MG63 (cell line): ENCODE data around the gene VASP. TPM values are rescaled to one million over a fixed set of nuclear protein-coding genes. Genes with fewer than 3 reads are reported as not detected.

ENCODE experiments used
- DNase-seq: peaks from one replicate; pipeline ENCODE4 v3.0.0-alpha.2; 2020
- H3K27me3 ChIP-seq: fragments of 250-450 bp; sonication (Bioruptor Pico); 2 replicates; pipeline ENCODE4 v1.5.1; 2020; ENCODE audit warnings: mild to moderate bottlenecking, moderate library complexity
- H3K36me3 ChIP-seq: fragments of 250-450 bp; sonication (Bioruptor Pico); 2 replicates; pipeline ENCODE4 v1.5.1; 2020; ENCODE audit warnings: mild to moderate bottlenecking, moderate library complexity
- H3K4me3 ChIP-seq: fragments of 250-450 bp; sonication (Bioruptor Pico); 2 replicates; pipeline ENCODE4 v1.5.1; 2020; ENCODE audit warnings: mild to moderate bottlenecking, moderate library complexity
- H3K9me3 ChIP-seq: fragments of 250-450 bp; sonication (Bioruptor Pico); 2 replicates; pipeline ENCODE4 v1.5.1; 2020; ENCODE audit warnings: mild to moderate bottlenecking, moderate library complexity
- total RNA-seq: library from RNA; depleted of rRNA; stranded (reverse); fragments of >200 nt; shearing (Covaris generic); gene quantifications from 2 replicates; pipeline ENCODE4 v1.2.3, GENCODE V29; 2014; ENCODE audit warnings: low replicate concordance

The VASP gene
- total RNA-seq, 1 experiment from 2014 or later, result 196 TPM

DNA sequence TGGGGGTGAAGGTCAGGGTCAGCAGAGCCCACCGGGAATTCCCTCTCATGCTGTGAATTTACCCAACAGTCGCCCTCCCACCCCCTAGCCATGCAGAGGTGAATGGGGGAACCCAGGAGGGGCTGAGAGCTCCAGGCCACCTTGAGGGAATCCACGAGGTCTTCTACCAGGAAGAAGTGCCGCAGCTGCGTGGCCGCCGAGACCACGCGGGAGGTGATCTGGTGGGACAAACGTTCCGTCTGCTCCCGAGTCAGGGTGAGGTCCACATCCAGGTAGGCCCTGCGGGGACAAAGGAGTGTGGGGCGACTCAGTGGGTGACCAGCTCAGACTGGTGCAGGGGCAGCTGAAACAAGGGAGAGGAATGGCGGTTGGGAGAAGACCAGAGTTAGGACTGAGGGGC is 18.6 kb upstream of the VASP start:
- Histone ChIP-seq H3K27me3 (no peaks in the 10 kb centered on the region; the same call in 1 of the 2 replicates), H3K4me3 (no peak overlapping the region), H3K9me3 (no peaks in the 10 kb centered on the region), H3K36me3 (no peaks in the 10 kb centered on the region)
- no peak for DNase-seq

DNA sequence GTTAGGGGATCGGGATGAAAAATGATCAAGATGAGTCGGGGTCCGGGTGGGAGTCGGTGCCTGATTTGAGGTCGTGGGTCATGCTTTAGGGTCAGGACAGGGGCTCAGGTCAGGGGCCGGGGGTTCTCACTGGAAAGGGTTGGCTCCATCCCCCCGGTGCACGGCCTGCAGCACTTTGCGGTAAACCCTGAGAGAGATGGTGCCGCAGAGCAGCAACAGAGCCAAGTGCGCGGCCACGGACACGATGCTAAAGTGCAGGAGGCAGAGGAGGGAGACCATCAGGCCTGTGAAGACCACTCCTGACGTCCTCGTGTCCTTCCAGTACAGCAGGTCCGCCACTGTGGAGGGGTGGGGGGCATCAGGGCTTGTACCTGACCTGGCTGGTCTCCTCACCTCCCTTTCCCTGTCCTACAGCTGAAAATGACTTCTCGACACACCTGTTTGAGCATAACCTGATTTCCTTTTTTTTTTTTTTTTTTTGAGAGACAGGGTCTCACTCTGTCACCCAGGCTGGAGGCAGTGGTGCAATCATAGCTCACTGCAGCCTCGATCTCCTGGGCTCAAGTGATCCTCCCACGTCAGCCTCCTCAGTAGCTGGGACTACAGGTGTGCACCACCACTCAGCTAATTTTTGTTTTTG is 17.9 kb upstream of the VASP start:
- no peaks in the 10 kb centered on the region for H3K9me3 ChIP-seq
- no peaks in the 10 kb centered on the region for H3K36me3 ChIP-seq
- no peak overlapping the region for H3K4me3 ChIP-seq
- H3K27me3 ChIP-seq, result no peaks in the 10 kb centered on the region; the same call in 1 of the 2 replicates
- no peak for DNase-seq

DNA sequence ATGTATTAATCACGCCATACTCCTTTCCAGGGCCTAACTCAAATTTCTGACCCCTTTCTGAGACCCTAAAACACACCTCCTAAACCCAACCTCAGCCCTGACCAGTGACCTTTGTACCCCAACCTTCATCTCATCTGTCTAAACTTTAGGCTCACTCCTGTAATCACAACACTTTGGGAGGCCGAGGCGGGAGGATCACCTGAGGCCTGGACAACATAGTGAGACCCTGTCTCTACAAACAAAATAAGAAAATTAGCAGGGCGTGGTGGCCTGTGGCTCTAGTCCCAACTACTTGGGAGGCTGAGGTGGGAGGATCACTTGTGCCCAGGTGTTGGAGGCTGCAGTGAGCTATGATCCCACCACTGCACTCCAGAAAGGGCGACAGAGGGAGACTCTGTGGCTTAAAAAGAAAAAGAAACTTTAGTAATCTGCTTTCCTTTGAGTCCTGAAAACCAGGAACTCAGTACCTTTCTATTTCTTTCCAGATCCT is 15.1 kb upstream of the VASP start:
- H3K36me3 ChIP-seq, result no peaks in the 10 kb centered on the region
- DNase-seq, result no peak
- no peaks in the 10 kb centered on the region for H3K9me3 ChIP-seq
- H3K27me3 ChIP-seq, result peaks cover 16% of the 10 kb centered on the region
- no peak overlapping the region for H3K4me3 ChIP-seq

DNA sequence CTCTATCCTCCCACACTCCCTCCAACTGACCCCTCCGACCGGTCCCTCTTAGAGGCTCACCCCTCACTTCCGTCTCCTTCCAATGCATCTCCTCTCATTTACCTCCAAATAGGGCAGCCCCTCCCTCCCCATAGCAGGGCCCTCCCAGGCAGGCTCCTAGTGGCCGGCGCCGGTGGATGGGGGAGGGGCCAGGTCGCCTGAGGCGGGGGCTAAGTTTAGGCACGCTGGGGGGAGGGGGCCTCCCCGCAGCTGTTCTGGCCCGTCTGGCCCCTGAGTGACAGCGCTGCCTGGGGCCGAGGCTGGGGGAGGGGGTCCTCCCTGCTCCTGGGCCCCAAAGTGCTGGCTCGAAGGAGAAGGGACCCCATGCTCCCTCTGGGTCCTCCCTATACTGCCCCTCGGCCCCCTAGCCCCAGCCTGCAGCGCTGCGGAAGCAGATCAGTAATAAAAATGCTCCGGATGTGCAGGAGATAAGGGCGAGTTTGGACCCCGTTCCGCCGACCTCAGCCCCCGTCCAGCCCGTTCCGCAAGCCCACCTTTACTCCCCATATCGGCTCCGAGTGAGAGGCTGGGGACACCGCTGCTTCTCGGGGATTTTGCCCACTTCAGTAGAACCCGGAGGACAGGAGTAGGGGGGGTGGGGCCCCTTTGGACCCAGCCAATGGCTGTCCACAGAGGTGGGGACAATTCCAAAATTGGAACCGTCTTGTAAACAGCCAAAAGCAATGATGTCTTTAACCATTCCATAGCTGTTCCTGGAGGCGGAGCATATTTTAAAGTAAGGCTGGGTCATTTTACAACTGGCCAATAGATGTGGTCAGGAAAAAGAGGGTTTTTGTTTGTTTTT is 14.4 kb upstream of the VASP start:
- Histone ChIP-seq H3K4me3 (no peak overlapping the region), H3K9me3 (no peaks in the 10 kb centered on the region), H3K36me3 (no peaks in the 10 kb centered on the region), H3K27me3 (peaks cover 16% of the 10 kb centered on the region)
- no peak for DNase-seq

DNA sequence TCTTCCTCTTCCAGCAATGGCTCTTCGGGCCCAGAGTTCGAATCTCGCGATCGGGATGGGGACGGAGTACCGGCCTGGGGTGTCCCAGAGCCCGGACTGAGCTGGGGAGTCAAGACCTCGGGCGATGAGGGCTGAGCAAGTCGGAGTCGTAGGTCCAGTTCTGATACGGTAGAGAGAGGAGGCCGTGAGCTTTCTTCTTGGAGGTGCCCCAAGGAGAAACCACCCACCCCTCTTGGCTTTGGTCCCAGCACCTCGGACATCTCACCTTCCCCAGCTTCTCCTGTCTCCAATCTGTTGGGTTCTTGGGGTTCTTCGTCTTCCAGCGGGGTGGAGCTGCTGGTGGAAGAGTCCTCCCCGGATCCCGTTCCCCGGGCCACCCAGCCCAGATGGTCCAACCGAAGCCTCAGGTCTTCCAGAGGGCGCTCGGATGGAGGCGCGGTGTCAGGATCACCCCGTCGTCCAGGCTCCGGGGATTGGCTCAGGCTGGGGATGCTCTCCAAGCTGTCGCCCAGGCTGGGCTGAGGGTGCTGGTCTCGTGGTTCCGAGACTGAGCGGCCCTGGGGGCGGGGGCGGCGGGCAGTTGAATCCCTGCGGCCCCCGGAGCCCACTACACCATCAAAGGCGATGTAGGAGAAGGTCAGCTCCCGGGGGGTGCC is 12.9 kb upstream of the VASP start:
- H3K36me3 ChIP-seq, result no peaks in the 10 kb centered on the region
- no peaks in the 10 kb centered on the region for H3K9me3 ChIP-seq
- DNase-seq, result no peak
- H3K4me3 ChIP-seq, result no peak overlapping the region
- peaks cover 16% of the 10 kb centered on the region for H3K27me3 ChIP-seq

DNA sequence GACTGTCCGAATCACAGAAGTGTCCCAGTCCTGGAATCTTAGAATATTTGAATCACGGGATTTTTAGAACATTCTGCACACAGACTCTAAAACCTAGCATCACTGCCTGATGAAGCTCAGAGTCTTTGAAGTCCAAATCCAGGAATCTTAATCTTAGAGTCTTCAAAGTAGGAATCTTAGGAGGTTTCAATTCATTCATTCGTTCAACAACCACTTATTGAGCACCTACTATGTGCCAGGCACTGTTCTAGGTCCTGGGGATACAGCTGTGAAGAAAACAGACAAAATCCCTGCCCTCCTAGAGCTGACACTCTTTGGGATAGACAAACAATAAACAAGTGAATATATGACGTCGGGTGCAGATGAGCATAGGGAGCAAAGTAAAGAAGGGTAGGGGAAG is 12.1 kb upstream of the VASP start:
- DNase-seq, result no peak
- no peaks in the 10 kb centered on the region for H3K9me3 ChIP-seq
- no peaks in the 10 kb centered on the region for H3K36me3 ChIP-seq
- H3K27me3 ChIP-seq, result peaks cover 16% of the 10 kb centered on the region
- no peak overlapping the region for H3K4me3 ChIP-seq

DNA sequence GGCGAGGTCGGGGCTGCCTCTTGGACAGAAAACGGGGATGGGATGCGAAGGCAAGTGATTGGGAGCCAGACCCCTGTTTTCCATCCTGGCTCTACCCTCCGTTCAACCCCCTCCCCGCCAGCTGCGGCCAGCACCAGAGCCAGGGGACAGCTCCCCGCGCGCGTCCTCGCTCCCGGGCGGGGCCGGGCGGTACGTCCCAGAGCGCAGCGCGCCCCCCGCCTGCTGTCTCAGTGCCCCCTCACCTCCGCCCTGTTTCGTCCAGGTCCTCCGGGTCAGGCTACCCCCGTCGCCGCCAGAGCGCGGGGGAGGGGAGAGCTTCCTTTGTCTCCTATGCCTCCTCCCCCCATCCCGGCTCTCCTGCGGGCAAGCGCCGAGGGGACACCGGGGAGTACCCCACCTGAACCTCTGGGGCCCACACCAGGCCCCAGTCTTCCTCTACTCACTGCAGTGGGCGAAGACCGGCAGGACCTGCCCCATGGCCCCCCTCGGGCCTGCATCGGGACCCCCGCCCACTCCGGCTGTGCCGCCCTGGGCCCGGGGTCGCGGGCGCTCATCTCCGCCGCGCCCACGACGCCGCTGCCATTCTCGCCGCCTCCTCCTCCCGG is 10.8 kb upstream of the VASP start:
- Histone ChIP-seq H3K4me3 (peak overlapping the region; percentile 59), H3K9me3 (no peaks in the 10 kb centered on the region), H3K36me3 (no peaks in the 10 kb centered on the region), H3K27me3 (peaks cover 16% of the 10 kb centered on the region)
- DNase-seq, result peak; percentile 32

DNA sequence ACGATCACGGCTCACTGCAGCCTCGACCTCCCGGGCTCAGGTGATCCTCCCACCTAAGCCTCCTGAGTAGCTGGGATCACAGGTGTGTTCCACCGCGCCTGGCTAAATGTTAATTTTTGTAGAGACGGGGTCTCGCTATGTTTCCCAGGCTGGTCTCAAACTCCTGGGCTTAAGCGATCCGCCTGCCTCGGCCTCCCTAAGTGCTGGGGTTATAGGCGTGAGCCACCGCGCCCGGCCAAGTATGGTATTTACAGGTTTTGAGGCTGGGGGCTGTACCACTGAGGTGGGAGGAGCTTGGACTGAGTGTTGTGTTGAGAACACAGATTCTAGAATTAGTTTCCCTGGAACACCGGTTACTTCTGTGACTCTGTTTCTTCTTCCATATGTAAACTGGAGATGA is 9.5 kb upstream of the VASP start:
- Histone ChIP-seq H3K4me3 (no peak overlapping the region), H3K27me3 (peaks cover 16% of the 10 kb centered on the region), H3K36me3 (no peaks in the 10 kb centered on the region), H3K9me3 (no peaks in the 10 kb centered on the region)
- no peak for DNase-seq

DNA sequence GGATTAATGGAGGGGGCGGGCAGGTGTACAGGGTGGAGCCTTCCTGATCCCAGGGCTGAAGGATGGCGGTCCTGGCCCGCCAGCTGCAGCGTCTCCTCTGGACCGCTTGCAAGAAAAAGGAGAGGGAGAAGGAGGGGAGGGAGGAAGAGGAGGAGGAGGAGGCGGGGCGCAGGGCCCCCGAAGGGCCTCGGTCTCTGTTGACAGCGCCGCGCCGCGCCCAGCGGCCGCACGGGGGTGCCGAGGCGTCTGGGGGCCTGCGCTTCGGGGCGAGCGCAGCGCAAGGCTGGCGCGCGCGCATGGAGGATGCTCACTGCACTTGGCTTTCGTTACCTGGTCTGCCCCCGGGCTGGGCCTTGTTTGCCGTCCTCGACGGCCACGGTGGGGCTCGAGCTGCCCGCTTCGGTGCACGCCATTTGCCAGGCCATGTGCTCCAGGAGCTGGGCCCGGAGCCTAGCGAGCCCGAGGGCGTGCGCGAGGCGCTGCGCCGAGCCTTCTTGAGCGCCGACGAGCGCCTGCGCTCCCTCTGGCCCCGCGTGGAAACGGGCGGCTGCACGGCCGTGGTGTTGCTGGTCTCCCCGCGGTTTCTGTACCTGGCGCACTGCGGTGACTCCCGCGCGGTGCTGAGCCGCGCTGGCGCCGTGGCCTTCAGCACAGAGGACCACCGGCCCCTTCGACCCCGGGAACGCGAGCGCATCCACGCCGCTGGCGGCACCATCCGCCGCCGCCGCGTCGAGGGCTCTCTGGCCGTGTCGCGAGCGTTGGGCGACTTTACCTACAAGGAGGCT is 8.7 kb upstream of the VASP start, which contains the start of gene PPM1N:
PPM1N (plus strand) TSS at position 33 of the 785 bp plus-strand sequence; CDS start at position 63, 30 bp downstream.
- Histone ChIP-seq H3K4me3 (peak within 1 kb of the TSS; percentile 45), H3K36me3 (no peaks in the 10 kb centered on the region), H3K9me3 (no peaks in the 10 kb centered on the region), H3K27me3 (peaks cover 16% of the 10 kb centered on the region)
- no peak for DNase-seq

DNA sequence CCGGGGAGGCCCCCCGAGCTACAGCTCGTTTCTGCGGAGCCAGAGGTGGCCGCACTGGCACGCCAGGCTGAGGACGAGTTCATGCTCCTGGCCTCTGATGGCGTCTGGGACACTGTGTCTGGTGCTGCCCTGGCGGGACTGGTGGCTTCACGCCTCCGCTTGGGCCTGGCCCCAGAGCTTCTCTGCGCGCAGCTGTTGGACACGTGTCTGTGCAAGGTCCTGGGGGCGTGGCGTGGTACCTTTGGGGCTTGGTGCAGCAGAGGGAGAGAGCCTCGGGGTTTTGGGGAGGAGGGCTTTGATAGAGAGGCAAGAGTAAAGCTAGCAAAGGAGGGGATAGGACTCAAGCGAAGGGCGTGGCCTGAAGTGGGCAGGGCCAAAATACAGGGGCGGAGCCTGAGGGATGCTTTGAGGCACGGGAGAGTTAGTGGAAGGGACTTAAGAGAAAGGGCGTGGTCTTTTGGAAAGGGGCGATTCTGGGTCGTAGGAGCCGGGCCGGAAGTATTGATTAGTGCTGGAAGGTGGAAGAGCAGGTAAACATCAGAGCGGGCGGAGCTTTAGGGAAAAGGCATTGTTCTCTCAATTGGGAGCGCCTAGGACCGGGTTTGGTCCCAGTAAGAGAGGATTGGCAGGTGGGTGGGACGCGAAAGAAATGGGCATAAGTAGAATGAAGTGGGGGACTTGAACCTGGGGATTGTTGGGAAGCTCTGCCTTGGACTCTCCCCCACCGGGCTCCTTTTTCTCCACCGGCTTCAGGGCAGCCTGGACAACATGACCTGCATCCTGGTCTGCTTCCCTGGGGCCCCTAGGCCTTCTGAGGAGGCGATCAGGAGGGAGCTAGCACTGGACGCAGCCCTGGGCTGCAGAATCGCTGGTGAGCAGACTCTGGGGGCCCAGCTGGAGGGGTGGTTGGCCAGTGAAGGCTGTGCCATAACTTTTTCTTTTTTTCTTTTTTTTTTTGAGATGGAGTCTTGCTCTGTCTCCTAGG is 7.8 kb upstream of the VASP start:
- Histone ChIP-seq H3K4me3 (no peak overlapping the region), H3K36me3 (no peaks in the 10 kb centered on the region), H3K9me3 (no peaks in the 10 kb centered on the region), H3K27me3 (peaks cover 16% of the 10 kb centered on the region)
- DNase-seq, result peak; percentile 28

DNA sequence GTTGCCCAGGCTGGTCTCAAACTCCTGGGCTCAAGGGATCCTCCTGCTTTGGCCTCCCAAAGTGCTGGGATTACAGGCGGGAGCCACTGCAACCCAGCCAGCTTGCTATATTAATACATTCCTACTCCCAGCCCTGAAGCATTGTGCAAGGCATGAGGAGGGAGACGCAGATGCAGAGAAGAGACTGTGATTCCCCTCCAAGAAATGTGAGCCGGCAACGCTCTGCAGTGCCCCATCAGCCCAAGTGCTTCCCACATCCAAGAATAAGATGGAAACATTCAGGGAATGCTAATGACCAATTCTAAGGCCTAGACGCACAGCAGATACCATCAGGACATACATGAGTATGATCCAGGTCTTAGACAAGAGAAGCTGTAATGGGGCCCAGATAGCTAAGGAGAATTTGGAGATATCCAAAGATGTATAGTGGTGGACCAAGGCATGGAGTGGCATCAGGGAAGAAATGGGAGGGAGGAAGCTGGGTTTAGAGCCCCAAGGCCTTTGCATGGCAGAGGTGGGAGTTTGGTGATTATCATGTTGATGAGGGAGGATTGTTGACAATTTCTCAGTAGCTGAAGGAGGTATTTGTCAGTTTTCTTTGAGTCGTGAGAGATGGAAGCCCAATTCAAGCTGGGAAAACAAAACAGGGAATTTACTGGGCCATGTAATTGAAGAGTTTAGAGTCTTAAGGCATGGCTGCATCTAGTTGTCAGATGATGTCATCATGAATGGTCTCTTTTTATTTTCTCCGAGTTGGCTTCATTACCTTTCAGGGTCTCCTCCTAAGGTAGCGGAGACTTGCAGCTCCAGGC is 6.2 kb upstream of the VASP start:
- no peak for DNase-seq
- H3K4me3 ChIP-seq, result no peak overlapping the region
- H3K27me3 ChIP-seq, result peaks cover 6% of the 10 kb centered on the region
- no peaks in the 10 kb centered on the region for H3K36me3 ChIP-seq
- H3K9me3 ChIP-seq, result no peaks in the 10 kb centered on the region

DNA sequence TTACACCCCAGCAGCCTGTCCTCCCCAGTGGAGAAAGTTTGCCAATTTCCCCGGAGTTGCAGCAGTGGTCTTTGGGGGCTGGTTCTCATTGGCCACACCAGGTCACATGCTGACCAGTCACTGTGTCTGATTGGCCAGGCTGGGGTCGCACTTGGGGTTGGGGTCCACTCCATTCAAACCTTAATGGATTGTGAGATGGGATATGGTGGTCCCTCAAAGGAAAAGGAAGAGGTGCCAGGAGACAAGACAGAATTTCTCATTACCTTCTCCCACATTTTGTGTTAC is 5.6 kb upstream of the VASP start:
- no peaks in the 10 kb centered on the region for H3K36me3 ChIP-seq
- H3K9me3 ChIP-seq, result no peaks in the 10 kb centered on the region
- no peak for DNase-seq
- H3K4me3 ChIP-seq, result no peak overlapping the region
- H3K27me3 ChIP-seq, result peaks cover under 1% of the 10 kb centered on the region

DNA sequence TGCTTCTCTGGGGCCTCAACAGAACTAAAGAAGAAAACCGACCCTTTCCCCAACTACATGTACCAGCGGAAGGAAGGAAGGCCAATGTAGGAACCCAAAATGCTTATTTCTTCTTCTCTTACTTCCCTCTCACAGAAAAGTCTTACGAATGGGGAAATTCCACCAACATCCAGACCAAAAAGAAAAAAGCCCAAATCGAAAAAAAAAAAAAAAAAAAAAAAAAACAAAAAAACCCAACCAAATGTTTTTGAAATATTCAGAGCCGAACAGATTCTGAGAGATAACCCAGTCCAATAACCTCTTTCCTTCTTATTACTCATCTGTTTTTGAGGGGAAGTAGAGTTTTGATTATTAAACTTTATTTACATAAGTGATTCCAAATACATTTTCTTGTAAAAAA is 5.2 kb upstream of the VASP start:
- no peaks in the 10 kb centered on the region for H3K9me3 ChIP-seq
- H3K4me3 ChIP-seq, result no peak overlapping the region
- no peaks in the 10 kb centered on the region for H3K36me3 ChIP-seq
- no peaks in the 10 kb centered on the region for H3K27me3 ChIP-seq
- DNase-seq, result no peak

DNA sequence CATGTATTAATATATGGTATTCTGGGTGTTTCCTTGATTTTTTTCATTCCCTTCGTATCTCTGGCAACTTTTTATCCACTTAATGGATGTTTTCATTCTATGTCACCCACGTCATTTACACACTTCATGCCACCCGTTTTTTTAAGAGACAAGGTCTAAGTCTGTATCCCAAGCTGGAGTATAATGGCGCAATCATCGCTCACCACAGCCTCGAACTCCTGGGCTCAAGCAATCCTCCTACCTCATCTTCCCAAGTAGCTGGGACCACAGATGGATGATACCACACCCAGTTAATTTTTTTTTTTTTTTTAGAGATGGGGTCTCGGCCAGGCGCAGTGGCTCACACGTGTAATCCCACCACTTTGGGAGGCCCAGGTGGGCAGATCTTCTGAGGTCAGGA is 3.4 kb upstream of the VASP start:
- H3K4me3 ChIP-seq, result no peak overlapping the region
- no peak for DNase-seq
- peaks cover 4% of the 10 kb centered on the region; the same call in 1 of the 2 replicates for H3K36me3 ChIP-seq
- no peaks in the 10 kb centered on the region for H3K9me3 ChIP-seq
- no peaks in the 10 kb centered on the region for H3K27me3 ChIP-seq
